Measurements from ENCODE around the gene PADI1. TPM values are rescaled to one million over a fixed set of nuclear protein-coding genes. Genes with fewer than 3 reads are reported as not detected.

The PADI1 gene
- total RNA-seq, 4 donors from 2014 or later, result not detected

- TF ChIP-seq CTCF (IDR thresholded peaks at IDR 0.05) (no peak), POLR2A (IDR thresholded peaks at IDR 0.05) (no peak)
- H3K27me3 ChIP-seq, result no peaks in the 10 kb centered on the region
- DNase-seq, result no peak
- H3K4me1 ChIP-seq, result no peaks in the 10 kb centered on the region
- H3K9me3 ChIP-seq, result no peaks in the 10 kb centered on the region
- H3K36me3 ChIP-seq, result no peaks in the 10 kb centered on the region
- H3K4me3 ChIP-seq, result no peak overlapping the region
- no peak overlapping the region for H3K27ac ChIP-seq
Measured at GRCh38 chr1:17225140-17225539, 20.2 kb downstream of the PADI1 start.

GRCh38 chr1:17227358-17227915 is 22.5 kb downstream of the PADI1 start:
- no peaks in the 10 kb centered on the region for H3K36me3 ChIP-seq
- no peak overlapping the region for H3K27ac ChIP-seq
- H3K9me3 ChIP-seq, result no peaks in the 10 kb centered on the region
- no peaks in the 10 kb centered on the region for H3K4me1 ChIP-seq
- no peak for TF ChIP-seq CTCF (IDR thresholded peaks at IDR 0.05)
- TF ChIP-seq POLR2A (IDR thresholded peaks at IDR 0.05), result no peak
- no peaks in the 10 kb centered on the region for H3K27me3 ChIP-seq
- no peak for DNase-seq
- H3K4me3 ChIP-seq, result no peak overlapping the region

- no peak overlapping the region for H3K27ac ChIP-seq
- no peak overlapping the region for H3K4me3 ChIP-seq
- H3K9me3 ChIP-seq, result no peaks in the 10 kb centered on the region
- TF ChIP-seq CTCF (IDR thresholded peaks at IDR 0.05) (no peak), POLR2A (IDR thresholded peaks at IDR 0.05) (no peak)
- no peaks in the 10 kb centered on the region for H3K36me3 ChIP-seq
- H3K4me1 ChIP-seq, result peaks cover 0 to 5% (median 1%) of the 10 kb centered on the region in 4 donors
- no peak for DNase-seq
- no peaks in the 10 kb centered on the region for H3K27me3 ChIP-seq
Measured at GRCh38 chr1:17228619-17229018, 23.7 kb downstream of the PADI1 start.

GRCh38 chr1:17229379-17229778 is 24.5 kb downstream of the PADI1 start:
- DNase-seq, result no peak
- TF ChIP-seq CTCF (IDR thresholded peaks at IDR 0.05), result no peak

GRCh38 chr1:17230106-17230505 is 25.2 kb downstream of the PADI1 start:
- Histone ChIP-seq H3K4me1 (peaks cover 0 to 13% (median 1%) of the 10 kb centered on the region in 4 donors), H3K4me3 (no peak overlapping the region), H3K27ac (no peak overlapping the region), H3K9me3 (no peaks in the 10 kb centered on the region), H3K27me3 (no peaks in the 10 kb centered on the region), H3K36me3 (no peaks in the 10 kb centered on the region)
- no peak for TF ChIP-seq POLR2A (IDR thresholded peaks at IDR 0.05)
- TF ChIP-seq CTCF (IDR thresholded peaks at IDR 0.05), result no peak
- DNase-seq, result no peak

More at GRCh38 chr1:17229379-17229778, 24.5 kb downstream of the PADI1 start:
- Histone ChIP-seq H3K36me3 (no peaks in the 10 kb centered on the region), H3K27ac (no peak overlapping the region), H3K4me3 (no peak overlapping the region), H3K4me1 (peaks cover 0 to 13% (median 1%) of the 10 kb centered on the region in 4 donors), H3K9me3 (no peaks in the 10 kb centered on the region), H3K27me3 (no peaks in the 10 kb centered on the region)
